ENCODE measurements around the gene RPL5.
A peak's percentile ranks its signal among the peaks of the same experiment; 100 is the strongest.

Gene RPL5

DNA sequence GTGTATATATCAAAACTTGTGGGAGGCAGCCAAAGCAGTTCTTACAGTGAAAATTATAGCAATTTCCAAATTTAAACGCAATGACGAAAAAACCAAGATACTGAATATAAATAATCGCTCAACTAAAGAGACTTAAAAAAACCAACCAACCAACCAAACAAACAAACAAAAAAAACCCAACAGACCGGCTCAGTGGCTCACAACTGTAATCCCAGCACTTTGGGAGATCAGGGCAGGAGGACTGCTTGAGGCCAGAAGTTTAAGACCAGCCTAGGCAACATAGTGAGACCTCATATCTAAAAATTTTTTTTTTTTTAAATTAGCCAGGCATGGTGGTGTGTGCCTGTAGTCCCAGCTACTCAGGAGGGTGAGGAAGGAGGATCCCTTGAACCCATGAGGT, 23.4 kb downstream of the RPL5 start:
- DNase-seq (ENCODE audit: low read depth) = no peak

DNA sequence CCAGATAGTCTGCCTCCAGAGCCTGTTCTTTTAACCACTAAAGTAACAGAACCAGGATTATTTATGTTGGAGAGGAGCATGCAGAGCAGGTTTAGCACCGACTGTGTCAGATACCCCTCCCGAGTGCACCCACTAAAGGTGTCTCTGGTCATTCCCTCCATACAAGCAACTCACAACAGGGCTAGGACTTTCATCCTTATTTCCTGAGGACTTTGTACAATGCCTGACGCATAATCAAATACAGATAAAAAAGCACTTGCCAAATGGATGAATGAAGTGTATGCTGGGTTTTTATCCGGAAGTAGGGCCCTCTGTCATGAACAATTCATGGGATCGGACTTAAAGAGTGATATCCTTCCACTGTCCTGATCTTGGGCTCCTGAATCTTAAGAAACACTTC, 26.0 kb downstream of the RPL5 start:
- no peak for DNase-seq (ENCODE audit: low read depth)

DNA sequence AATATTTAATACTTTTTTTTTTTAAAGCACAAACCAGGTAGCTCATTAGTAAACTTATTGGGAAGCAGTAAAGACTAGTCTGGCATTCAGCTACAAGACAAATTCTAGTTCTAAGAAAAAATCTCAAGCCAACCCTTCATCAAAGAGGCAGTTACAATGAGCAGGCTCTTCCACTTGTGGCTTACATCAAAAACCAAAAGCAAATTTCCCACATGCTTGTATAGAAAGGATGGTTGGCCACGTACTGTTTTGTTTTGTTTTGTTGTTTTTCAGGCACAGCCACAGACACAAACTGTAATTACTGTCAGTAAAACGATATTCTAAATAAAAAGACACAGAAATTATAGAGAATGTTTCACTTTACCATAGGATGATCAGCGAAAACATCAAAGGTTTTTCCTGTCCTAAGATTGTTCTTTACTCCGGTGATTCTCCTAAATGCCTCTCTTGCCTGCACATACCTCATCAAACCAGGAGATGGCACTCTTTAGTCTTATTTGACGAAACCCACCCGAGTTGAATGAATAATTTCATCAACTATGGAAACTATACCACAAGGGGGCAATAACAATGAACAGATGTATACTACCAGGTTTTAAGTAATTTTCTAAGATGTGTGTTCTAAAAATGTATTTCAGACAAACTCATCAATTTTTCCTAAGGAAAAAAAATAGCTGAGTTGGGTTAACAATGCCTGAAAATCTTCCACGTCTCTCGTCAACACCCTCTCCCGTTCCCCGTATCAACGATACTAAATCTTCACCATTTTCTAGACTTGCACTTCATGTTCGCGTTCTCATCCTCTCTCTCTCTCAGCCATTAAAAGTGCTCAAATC, 26.9 kb downstream of the RPL5 start:
- peak; percentile 76 for DNase-seq (ENCODE audit: low read depth)

DNA sequence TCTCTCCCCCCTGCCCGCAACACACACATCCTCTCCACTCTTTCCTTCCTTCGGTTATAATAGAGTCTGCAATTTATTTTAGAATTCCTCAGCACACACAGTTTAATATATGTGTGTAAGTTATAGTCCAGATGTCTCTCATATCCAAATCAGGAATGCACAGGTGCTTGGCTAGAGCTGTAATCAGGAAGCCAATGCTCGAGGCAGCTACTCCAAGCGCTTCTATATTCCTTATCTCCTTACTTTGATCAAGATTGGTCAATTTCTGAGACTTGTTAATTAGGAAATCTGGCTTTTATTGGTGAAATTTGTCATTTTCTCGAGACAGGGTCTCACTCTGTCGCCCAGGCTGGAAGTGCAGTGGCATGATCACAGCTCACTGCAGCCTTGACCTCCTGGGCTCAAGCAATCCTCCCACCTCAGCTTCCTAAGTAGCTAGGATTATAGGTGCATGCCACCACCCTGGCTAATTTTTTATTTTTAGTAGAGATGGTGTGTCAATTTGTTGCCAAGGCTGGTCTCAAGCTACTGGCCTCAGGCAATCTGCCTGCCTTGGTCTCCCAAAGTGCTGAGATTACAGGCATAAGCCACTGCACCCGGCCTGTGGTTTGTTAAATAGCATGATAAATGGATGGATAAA, 27.7 kb downstream of the RPL5 start:
- DNase-seq (ENCODE audit: low read depth) = no peak

DNA sequence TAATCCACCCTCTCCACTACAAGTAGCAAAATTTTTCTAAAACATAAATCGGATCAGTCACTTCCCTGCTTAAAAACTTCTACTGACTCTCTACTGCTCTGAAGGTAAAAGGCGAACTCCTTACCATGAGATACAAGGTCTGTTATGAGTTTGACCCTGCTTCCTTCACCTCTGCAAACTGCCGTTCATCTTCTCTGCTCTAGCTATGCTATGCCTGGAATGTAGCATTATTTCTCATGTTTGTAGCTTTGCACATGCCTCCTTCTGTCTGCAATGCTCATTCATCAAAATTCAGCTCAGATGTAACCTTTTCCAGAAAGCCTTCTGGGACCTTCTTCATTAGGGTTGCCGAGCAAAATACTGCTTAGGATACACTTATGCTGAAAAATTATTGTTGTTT, 30.8 kb downstream of the RPL5 start:
- DNase-seq (ENCODE audit: low read depth) = no peak

DNA sequence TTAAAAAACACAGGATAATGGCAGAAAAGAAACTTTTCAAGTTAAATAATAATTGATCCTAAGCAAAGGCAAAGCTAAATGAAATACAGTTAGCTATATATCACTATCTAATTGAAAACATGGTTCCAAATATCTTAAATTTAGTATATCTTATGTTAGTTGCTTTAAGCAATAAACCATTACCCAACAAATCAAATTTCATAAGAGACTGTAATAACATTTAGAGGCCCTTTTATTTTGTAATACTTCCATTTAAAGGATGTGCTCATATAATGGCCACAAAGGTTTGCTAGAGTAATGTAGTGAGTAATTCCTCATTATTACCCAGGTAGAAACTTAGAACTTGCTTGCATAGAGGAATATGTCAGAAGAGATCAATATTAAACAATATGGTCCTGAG, 32.3 kb downstream of the RPL5 start:
- no peak for DNase-seq (ENCODE audit: low read depth)

DNA sequence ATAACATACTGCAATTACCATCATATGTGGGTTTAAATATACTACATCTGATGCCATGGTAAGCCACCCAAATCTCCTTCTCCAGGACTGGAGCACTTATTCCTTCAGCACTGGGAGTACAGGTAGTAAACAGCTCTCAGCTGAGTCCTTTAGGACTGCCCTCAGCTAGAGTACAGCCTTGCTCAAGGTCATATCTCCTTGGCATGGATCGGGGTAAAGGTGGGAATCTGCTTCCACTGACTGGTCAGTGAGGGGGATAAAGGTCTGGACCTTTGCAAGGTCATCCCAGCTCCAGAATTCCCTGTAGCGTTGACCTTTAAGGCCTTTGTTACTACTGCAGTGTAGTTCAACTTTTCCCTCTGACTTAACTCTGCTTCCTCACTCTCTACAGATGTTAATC, 38.8 kb downstream of the RPL5 start:
- DNase-seq (ENCODE audit: low read depth) = no peak

DNA sequence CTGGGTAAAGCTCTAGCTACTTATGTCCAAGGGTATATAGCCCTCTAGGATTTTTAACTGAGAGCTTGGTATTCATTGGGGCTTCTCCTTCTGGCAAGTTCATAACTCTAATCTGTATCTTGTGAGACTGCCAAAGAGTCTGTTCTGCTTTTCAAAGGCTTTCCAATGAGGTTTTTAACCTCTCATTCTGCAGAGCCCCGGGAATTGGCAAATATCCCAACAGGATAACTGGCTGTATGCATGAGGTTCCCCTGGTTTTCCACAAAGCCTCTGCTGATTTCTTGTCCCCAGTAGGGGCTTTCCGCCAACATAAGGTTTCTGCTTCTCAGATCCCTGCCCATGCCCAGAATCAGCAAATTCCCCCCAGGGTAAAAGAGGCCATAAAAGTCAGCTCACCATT, 40.9 kb downstream of the RPL5 start:
- DNase-seq (ENCODE audit: low read depth) = no peak

DNA sequence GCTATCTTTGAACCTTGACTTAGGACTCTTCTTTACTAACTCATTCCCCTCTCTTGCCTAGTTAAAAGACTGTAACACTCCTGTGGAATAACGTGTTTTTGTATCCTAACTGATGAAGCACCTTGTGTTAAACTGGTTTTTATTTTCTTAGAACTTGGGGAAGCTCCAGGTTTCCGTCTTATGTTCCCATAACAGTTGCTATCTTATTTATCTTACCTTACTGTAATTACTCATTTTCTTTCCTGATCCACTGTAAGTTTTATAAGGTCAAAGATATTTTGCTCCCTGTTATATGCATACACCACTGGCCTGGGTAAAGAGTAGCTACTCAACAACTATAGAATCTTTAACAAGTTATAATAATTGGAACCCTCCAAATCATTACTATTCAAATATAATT, 43.1 kb downstream of the RPL5 start:
- DNase-seq (ENCODE audit: low read depth) = no peak

DNA sequence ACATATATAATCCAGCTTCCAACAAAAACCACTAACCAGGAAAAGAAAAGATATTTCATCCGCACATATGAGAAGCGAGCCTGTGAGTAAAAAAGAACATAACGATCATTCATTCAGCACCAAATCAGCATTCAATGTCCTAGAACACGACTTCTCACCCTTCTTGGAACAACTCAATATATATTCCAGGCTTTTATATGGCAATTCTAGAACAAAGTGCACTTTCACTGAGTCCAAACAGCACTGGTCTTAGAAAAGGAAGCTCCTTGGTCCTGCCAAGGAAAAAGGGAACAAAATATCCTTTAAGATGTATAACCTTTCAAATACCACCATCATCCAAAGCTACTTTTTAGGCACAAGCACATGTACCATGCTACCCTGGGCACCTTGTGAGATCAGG, 44.5 kb downstream of the RPL5 start:
- no peak for DNase-seq (ENCODE audit: low read depth)

DNA sequence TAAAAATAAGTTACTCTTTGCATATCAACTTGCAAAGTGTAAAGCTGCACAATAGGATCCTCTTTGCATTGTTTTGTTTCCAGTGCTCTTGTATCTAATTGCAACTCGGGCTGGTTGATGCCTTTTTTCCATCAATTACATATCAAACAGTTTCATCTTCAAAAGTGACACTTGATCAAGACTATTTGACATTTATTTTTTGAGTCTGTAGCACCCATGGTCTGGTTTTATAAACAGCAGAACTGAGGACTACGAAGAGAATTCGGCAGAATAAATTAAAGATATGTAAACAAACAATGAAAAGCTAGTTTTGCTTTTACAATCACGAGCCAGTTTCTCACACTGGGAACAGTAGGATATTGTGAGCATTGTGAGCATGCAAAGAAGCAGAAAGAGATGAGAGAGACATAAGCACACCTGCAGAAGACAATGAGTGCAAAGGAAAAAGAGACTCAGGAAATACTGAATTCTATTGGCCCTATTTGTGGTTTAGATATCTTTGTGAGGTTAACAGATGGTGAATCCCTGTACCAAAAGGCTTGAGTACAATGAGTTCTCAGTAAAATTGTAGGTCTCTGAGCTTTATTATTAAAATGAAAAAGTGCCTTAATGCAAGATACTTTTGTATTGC, 45.4 kb downstream of the RPL5 start:
- DNase-seq (ENCODE audit: low read depth) = no peak

DNA sequence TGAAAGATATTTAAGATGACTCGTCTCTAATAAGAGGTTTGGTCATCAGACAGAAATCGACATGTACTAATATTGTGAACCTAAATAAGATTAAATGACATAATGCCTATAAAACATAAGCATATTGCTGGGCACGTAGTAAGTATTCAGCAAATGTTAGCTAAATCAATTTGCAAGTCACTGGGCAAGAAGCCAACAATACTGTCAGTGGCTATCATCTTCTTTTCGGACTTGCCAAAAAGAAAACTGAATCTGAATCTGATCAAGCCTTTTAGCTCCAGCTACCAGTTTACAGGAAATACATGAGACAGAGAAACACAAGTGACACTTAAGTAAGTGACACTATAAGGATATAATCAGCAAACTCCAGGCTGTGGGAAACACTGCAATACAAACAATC, 46.0 kb downstream of the RPL5 start:
- peak; percentile 53 for DNase-seq (ENCODE audit: low read depth)

DNA sequence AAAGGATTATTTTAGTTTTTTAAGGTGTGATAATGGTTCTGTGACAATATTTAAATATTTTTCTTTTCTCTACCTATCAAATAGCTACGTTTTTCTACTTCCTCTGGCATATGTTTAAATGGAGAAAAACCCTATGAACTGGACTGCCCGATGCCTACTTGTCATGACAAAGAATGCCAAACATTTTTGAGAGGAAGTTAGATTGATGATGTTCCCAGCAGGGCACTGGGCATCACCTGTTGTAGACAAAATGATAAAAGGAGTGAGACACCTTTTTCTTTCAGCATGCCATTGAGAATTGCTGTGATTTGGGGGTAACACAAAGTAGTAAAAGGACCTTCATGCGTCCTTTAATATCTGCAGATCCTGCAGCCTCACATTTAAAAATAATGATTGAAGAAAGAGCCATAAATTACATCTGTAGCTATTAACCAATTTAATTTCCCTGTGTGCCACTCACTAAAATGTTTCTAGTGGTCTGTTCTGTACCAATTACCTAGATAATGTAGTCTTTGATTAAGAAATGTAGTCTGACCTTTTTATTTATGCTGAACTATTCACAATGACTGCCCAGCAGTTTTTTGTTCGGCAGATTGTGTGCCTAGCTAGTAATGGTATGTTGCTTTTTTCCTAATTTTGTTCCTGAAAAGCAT, 47.6 kb downstream of the RPL5 start:
- no peak for DNase-seq (ENCODE audit: low read depth)

DNA sequence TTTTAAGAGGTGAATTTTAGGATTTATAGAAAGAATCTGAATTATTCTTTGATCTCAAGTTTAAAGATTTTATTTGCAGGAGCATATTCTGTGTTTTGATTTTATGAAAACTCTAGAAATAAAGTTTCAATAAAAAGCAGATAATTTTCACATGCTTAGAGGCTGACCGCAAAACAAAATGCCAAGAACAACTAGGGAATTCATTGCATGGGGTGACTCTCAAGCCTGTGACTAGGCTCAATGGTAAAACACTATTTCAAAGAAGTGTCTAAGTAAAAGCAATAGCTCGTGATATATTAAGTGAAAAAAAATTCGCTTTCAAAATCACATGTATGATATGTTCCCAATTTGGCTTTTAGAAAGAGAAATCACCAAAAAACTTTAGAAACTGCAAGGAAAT, 49.6 kb downstream of the RPL5 start:
- peak; percentile 34 for DNase-seq (ENCODE audit: low read depth)

DNA sequence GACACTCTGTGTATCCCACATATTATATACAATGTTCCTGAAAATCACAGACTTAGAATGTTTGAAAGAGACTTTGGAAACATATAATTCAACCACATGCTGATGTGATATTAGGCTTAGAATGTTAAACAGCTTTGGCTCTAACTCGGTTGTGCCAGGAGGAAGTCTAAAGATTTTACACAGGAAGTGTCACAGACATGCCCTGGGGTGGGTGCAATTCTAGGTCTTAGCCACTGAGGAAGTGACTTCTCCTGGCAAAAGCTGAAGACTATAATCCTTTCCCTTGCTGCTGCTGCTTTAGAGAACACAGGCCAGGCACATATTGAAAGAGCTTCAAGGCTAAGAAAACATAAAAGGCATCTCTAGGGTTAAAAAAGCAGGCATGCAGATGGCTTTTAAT, 51.0 kb downstream of the RPL5 start:
- no peak for DNase-seq (ENCODE audit: low read depth)

DNA sequence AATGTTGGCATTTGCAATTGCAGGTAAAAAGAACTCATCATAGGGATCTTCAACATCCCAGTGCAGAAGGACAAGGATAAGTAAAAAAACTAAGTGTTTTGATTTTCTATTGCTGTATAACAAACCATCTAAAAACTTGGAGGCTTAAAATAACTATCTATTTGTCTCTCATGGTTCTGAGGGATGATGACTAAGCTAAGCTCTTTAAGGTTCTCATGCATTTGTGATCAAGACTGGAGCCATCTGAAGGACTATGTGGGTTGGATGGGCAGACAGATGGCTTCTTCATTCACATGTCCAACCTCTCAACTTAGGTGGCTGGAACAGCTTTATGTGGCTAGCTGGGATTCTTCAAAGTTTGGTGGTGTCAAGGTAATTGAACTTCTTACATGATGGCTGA, 51.5 kb downstream of the RPL5 start:
- DNase-seq (ENCODE audit: low read depth) = no peak

DNA sequence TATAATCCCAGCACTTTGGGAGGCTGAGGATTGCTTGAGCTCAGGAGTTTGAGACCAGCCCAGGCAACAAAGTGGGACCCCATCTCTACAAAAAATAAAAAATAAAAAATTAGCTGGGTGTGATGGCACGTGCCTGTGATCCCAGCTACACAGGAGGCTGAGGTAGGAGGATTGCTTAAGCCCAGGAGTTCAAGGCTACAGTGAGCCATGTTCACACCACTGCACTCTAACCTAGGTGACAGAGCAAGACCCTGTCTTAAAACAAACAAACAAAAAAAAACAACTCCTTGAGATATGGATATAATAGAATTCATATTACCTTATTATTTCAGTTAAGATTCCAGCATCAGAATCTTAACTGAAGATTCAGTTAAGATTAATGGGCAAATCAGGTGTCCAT, 52.4 kb downstream of the RPL5 start:
- no peak for DNase-seq (ENCODE audit: low read depth)

DNA sequence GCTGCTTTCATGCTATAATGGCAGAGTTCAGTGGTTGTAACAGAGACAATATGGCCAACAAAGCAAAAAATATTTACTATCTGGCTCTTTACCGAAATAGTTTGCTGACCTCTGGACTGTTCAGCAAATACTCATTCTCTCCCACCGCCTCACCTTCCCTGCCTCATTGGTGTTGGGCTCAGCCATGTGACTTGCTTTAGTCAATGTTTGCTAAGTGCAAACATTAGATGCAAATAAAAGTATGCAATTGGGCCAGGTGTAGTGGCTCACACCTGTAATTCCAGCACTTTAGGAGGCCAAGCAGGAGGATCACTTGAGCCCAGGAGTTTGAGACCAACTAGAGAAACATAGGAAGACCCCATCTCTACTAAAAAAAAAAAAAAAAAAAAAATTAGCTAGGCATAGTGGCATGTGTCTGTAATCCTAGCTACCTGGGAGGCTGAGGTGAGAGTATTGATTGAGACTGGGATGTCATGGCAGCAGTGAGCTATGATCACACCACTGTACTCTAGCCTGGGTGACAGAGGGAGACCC, 55.1 kb downstream of the RPL5 start:
- no peak for DNase-seq (ENCODE audit: low read depth)

DNA sequence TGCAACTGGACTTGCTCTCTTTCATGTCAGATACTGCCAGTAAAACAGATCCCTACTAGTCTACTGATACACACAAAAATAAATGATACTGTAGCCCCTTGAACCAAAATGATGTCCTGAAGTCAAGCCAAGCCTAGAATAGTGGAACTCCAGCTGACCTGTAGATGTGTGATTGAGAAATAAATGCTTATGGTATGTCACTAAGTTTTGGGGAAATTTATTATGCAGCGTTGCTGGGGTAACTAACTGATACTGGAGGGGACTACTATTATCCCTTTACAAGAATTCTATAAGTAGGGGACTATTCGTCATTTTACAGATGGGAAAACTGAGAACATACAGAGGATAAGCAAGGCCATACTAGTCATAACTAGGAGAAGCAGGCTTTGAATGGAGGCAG, 55.6 kb downstream of the RPL5 start:
- DNase-seq (ENCODE audit: low read depth) = no peak
